HL-60 (cell line): Measurements from ENCODE around the gene SVOP.

Experiments
- GABPA ChIP-seq: IDR thresholded peaks from 2 replicates; pipeline ENCODE4 v1.6.1; 2012; ENCODE audit warnings: low read depth
- POLR2AphosphoS5 ChIP-seq: IDR thresholded peaks from 2 replicates; pipeline ENCODE4 v1.6.1; 2012; ENCODE audit warnings: low read depth
- TF ChIP-seq, protein P1 (sequence below): IDR thresholded peaks from one replicate; pipeline ENCODE4 v1.5.1; 2011; ENCODE audit warnings: low read length, control low read depth, inconsistent platforms; ENCODE audit not compliant: insufficient read depth

DNA sequence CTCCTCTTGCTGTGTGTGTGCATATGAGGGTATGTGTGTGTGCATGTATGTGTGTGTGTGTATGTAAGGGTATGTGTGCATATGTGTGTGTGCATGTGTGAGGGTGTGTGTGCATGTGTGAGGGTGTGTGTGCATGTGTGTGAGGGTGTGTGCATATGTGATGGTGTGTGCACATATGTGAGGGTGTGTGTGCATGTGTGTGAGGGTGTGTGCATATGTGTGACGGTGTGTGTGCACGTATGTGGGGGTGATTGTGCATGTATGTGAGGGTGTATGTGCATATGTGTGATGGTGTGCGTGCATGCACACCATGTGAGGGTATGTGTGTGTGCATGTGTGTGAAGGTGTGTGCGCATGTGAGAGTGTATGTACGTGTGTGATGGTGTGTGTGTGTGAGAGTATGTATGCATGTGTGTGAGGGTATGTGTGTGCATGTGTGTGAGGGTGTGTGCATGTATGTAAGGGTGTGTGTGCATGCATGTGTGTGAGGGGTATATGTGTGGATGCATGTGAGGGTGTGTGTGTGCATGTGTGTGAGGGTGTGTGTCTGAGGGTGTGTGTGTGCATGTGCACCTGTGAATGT is 125.6 kb downstream of the SVOP start:
- TF ChIP-seq, protein P1, sequence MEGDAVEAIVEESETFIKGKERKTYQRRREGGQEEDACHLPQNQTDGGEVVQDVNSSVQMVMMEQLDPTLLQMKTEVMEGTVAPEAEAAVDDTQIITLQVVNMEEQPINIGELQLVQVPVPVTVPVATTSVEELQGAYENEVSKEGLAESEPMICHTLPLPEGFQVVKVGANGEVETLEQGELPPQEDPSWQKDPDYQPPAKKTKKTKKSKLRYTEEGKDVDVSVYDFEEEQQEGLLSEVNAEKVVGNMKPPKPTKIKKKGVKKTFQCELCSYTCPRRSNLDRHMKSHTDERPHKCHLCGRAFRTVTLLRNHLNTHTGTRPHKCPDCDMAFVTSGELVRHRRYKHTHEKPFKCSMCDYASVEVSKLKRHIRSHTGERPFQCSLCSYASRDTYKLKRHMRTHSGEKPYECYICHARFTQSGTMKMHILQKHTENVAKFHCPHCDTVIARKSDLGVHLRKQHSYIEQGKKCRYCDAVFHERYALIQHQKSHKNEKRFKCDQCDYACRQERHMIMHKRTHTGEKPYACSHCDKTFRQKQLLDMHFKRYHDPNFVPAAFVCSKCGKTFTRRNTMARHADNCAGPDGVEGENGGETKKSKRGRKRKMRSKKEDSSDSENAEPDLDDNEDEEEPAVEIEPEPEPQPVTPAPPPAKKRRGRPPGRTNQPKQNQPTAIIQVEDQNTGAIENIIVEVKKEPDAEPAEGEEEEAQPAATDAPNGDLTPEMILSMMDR, result no peak
- TF ChIP-seq GABPA, result no peak
- no peak for TF ChIP-seq POLR2AphosphoS5
